ENCODE measurements around the gene OPHN1. TPM values are rescaled to one million over a fixed set of nuclear protein-coding genes. Genes with fewer than 3 reads are reported as not detected.
A peak's percentile ranks its signal among the peaks of the same experiment; 100 is the strongest.

OPHN1 gene
- total RNA-seq, 4 donors from 2014 or later: 7.0 to 11.5 (median 10.5) TPM

GRCh38 chrX:68419975-68420374 is 13.3 kb downstream of the OPHN1 start:
- no peak for TF ChIP-seq CTCF (IDR thresholded peaks at IDR 0.05)
- TF ChIP-seq POLR2A (IDR thresholded peaks at IDR 0.05): no peak

GRCh38 chrX:68417651-68418050 is 15.6 kb downstream of the OPHN1 start:
- Histone ChIP-seq H3K4me3 (replicated peaks in 1 of 3) (no peak overlapping the region), H3K27ac (no peak overlapping the region), H3K36me3 (no peaks in the 10 kb centered on the region), H3K9me3 (no peaks in the 10 kb centered on the region), H3K4me1 (peaks cover 13 to 43% of the 10 kb centered on the region in 2 donors), H3K27me3 (no peaks in the 10 kb centered on the region)
- TF ChIP-seq CTCF (IDR thresholded peaks at IDR 0.05) (no peak), POLR2A (IDR thresholded peaks at IDR 0.05) (no peak)
- DNase-seq: peak; percentile 12 to 23
- intact Hi-C loops (cut with DNase I): no loop called here
- WGBS, 2 donors: 47 to 64% methylated on average over 2 of the region's 2 CpGs

More at GRCh38 chrX:68419975-68420374, 13.3 kb downstream of the OPHN1 start:
- DNase-seq: no peak
- Histone ChIP-seq H3K27ac (peak overlapping the region in 2 of 3 donors; percentile 62 to 70), H3K4me3 (replicated peaks in 1 of 3) (no peak overlapping the region), H3K27me3 (peaks cover 4% of the 10 kb centered on the region), H3K9me3 (no peaks in the 10 kb centered on the region), H3K36me3 (no peaks in the 10 kb centered on the region), H3K4me1 (peaks cover 13 to 43% of the 10 kb centered on the region in 2 donors)
- 30 to 34% methylated on average over 3 of the region's 3 CpGs for WGBS, 2 donors
- intact Hi-C loops (cut with DNase I): no loop called here

GRCh38 chrX:68416592-68416991 is 16.7 kb downstream of the OPHN1 start:
- Histone ChIP-seq H3K4me3 (replicated peaks in 1 of 3) (no peak overlapping the region), H3K27me3 (no peaks in the 10 kb centered on the region), H3K36me3 (no peaks in the 10 kb centered on the region), H3K4me1 (peaks cover 13 to 38% of the 10 kb centered on the region in 2 donors), H3K9me3 (no peaks in the 10 kb centered on the region), H3K27ac (no peak overlapping the region)
- DNase-seq: no peak
- 51 to 58% methylated on average over 2 to 3 of the region's 3 CpGs for WGBS, 2 donors
- no peak for TF ChIP-seq POLR2A (IDR thresholded peaks at IDR 0.05)
- TF ChIP-seq CTCF (IDR thresholded peaks at IDR 0.05): no peak
- intact Hi-C loops (cut with DNase I): no loop called here

- no peak for DNase-seq
These were observed 18.0 kb downstream of the OPHN1 start for GRCh38 chrX:68415316-68415715.

GRCh38 chrX:68413254-68413653 is 20.0 kb downstream of the OPHN1 start:
- no peaks in the 10 kb centered on the region for H3K9me3 ChIP-seq
- WGBS, 2 donors: 92 to 97% methylated on average over 3 of the region's 3 CpGs
- TF ChIP-seq CTCF (IDR thresholded peaks at IDR 0.05) (no peak), POLR2A (IDR thresholded peaks at IDR 0.05) (no peak)

More at GRCh38 chrX:68415316-68415715, 18.0 kb downstream of the OPHN1 start:
- no peak for TF ChIP-seq CTCF (IDR thresholded peaks at IDR 0.05)
- intact Hi-C loops (cut with DNase I): no loop called here
- Histone ChIP-seq H3K36me3 (no peaks in the 10 kb centered on the region), H3K4me1 (peaks cover 7 to 28% of the 10 kb centered on the region in 2 donors), H3K27me3 (no peaks in the 10 kb centered on the region), H3K27ac (no peak overlapping the region), H3K9me3 (no peaks in the 10 kb centered on the region), H3K4me3 (replicated peaks in 1 of 3) (no peak overlapping the region)
- WGBS, 2 donors: 72 to 90% methylated on average over 1 of the region's 1 CpG

More at GRCh38 chrX:68413254-68413653, 20.0 kb downstream of the OPHN1 start:
- no peak for DNase-seq
- Histone ChIP-seq H3K4me3 (replicated peaks in 1 of 3) (no peak overlapping the region), H3K27me3 (no peaks in the 10 kb centered on the region), H3K36me3 (no peaks in the 10 kb centered on the region), H3K4me1 (peaks cover 5 to 20% of the 10 kb centered on the region in 2 donors), H3K27ac (no peak overlapping the region)
- intact Hi-C loops (cut with DNase I): no loop called here
